ENCODE measurements around the gene TIMM8B.

Gene TIMM8B, protein sequence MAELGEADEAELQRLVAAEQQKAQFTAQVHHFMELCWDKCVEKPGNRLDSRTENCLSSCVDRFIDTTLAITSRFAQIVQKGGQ

DNA sequence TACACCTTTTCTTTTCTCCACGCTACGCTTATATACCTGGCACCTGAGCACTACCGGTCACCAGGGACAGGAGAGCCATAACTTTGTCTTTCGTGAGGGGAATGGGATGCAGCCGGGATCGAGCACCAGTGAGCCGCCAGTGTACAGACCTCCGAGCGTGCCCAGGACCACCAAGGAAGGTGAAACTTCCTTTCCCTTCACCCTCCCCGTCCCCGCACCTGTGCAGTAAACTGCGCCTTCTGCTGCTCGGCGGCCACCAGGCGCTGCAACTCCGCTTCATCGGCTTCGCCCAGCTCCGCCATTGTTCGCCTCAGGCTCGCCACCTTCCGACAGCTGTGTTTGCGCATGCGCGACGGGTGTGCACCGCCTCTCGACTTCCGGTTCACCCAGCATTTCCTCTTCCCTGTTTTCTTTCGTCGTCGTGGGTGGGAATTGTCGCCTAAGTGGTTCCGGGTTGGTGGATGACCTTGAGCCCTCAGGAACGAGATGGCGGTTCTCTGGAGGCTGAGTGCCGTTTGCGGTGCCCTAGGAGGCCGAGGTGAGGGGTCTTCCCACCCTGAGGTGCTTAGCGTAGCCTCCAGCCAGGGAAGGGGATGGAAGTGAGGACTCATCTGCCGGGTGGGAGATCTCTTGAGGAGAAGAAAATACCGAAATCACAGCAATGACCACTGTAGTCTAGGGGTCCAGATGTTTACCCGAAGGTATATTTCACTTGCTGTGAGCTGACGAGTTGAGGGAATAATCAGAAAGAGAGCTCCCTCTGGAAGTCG, at the start of gene TIMM8B, which contains the start of gene SDHD:
Gene TIMM8B, minus strand, starts transcription at position 335 of the 770 bp plus-strand sequence. Its CDS starts 33 bp downstream, at position 302.
Gene SDHD, plus strand, starts transcription at position 452 of the 770 bp plus-strand sequence. Its CDS starts 35 bp downstream, at position 487.
- peaks cover 76 to 82% (median 79%) of the 10 kb centered on the region in 11 experiments for H3K36me3 ChIP-seq
- peak within 1 kb of the TSS; percentile 78 to 96 (median 88) for H3K27ac ChIP-seq
- TF ChIP-seq Cebpa-rat (IDR thresholded peaks at IDR 0.05) = no peak

DNA sequence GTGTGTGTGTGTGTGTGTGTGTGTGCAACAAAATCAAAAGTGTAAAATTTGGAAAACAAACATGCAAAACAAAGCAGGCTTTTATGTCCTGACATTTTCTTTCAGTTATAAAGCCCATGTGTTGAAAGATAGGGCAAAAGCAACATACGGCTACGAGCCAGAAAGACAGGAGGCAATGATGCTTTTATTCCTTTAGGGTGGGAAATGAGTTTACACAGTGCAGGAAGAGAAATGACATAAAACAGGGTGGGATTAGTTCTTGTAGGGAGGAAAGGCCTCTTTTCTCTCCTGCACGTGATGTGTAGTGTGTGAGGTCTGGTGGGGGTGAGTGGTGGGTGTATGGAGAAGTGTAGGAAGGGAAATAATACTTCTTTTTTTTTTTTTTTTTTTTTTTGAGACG, 47.9 kb upstream of the TIMM8B start:
- Histone ChIP-seq H3K27me3 (no peaks in the 10 kb centered on the region), H3K4me2 (no peak overlapping the region), H3K4me1 (peaks cover 0 to 44% (median under 1%) of the 10 kb centered on the region in 10 experiments; a peak in 9 of 20 replicates), H3K4me3 (no peak overlapping the region), H4K20me1 (no peaks in the 10 kb centered on the region), H3K27ac (no peak overlapping the region), H3K36me3 (no peaks in the 10 kb centered on the region), H3K9ac (no peak overlapping the region), H3K9me3 (replicated peaks in 1 of 11) (no peaks in the 10 kb centered on the region)
- no peak for TF ChIP-seq Cebpa-rat (IDR thresholded peaks at IDR 0.05)

More for the DNA sequence above, at the start of gene TIMM8B, which contains the start of gene SDHD:
- peaks cover 27 to 72% (median 34%) of the 10 kb centered on the region in 10 experiments for H3K4me1 ChIP-seq
- H3K9ac ChIP-seq = peak within 1 kb of the TSS; percentile 84 to 96 (median 90)
- H3K4me2 ChIP-seq = peak within 1 kb of the TSS; percentile 83 to 99 (median 90)
- peak within 1 kb of the TSS; percentile 76 to 95 (median 85) for H3K4me3 ChIP-seq
- H3K9me3 ChIP-seq (replicated peaks in 1 of 11) = no peaks in the 10 kb centered on the region
- no peaks in the 10 kb centered on the region for H3K27me3 ChIP-seq
- peaks cover 0 to 42% (median 14%) of the 10 kb centered on the region in 11 experiments; a peak in 14 of 22 replicates for H4K20me1 ChIP-seq

DNA sequence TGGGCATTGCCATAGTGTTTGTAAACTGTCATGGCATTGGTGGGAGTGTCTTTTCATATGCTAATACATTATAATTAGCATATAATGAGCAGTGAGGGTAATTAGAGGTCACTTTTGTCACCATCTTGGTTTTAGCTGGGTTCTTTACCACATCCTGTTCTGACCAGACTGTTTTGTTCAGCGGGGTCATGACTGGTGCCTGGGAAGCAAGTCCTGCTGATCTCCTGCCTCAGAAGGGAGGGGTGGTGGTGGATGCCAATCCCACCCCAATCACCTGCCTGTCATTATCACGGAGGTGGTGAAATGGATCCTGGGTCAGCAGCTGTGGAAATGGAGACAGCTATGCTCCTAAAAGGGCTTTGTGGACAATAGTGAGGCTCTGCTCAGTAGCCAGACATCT, 46.2 kb upstream of the TIMM8B start:
- Histone ChIP-seq H3K4me1 (peaks cover 0 to 60% (median 0%) of the 10 kb centered on the region in 10 experiments; a peak in 8 of 20 replicates), H3K4me2 (peak overlapping the region in 4 of 11 experiments; percentile 4 to 77 (median 62); a peak in 7 of 22 replicates), H3K27me3 (no peaks in the 10 kb centered on the region), H3K4me3 (no peak overlapping the region), H3K36me3 (no peaks in the 10 kb centered on the region), H4K20me1 (no peaks in the 10 kb centered on the region), H3K9me3 (replicated peaks in 1 of 11) (no peaks in the 10 kb centered on the region), H3K27ac (no peak overlapping the region), H3K9ac (no peak overlapping the region)
- TF ChIP-seq Cebpa-rat (IDR thresholded peaks at IDR 0.05) = no peak

DNA sequence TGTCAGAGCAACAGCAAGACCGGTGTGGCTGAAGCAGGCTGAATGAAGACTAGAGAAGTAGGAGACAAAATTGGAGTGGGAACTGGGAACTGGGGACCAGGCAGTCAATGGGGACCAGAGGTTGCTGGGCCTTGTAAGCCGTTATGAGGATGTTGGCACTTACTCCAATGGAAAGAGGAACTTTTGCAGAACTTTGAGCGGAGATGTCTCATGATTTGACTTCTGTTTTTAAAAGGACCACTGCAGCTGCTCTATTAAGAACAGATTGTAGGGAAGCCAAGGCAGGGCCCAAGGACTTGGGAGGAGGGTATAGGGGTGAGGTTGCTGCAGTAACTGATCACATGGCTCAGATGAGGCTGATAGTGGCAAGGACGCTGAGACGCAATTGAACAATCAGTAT, 43.1 kb upstream of the TIMM8B start:
- no peak for TF ChIP-seq Cebpa-rat (IDR thresholded peaks at IDR 0.05)
- Histone ChIP-seq H3K4me1 (peaks cover 0 to 63% (median 0%) of the 10 kb centered on the region in 10 experiments; a peak in 8 of 20 replicates), H3K9me3 (replicated peaks in 1 of 11) (no peaks in the 10 kb centered on the region), H4K20me1 (no peaks in the 10 kb centered on the region), H3K9ac (no peak overlapping the region), H3K27ac (peak overlapping the region in 3 of 11 experiments; percentile 24 to 48 (median 29); a peak in 4 of 22 replicates), H3K4me3 (no peak overlapping the region), H3K36me3 (no peaks in the 10 kb centered on the region), H3K4me2 (peak overlapping the region in 4 of 11 experiments; percentile 15 to 78 (median 72); a peak in 8 of 22 replicates), H3K27me3 (no peaks in the 10 kb centered on the region)

DNA sequence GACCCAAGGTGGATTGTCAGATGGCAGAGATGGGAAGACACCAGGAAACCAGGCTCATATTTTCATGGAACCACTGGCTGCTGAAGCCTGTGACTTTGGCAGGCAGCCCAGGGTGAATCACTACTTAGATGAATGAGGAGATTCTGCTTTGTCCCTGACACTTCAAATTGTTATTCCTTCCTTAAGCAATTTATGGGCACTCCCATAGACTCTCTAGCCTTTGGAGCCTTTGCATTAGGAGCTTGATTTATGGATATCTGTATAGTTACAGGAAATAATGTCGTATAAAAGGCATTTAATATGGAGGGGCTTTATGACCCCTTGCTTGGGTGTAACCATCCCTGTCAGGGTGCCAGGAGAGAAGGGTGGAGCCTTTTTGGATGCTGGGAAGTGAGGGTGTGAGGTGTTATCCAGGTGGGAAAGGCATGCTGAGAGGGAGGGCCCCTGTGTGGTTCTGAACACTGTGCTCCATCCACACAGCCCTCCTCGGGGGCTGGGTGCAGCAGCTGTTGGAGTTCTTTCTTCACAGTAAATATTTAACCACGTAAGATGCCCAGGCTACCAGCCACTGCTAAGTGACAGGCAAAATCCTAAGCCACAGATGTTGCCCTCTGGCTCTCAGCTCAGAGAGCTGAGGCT, 42.0 kb upstream of the TIMM8B start:
- H4K20me1 ChIP-seq = no peaks in the 10 kb centered on the region
- no peaks in the 10 kb centered on the region for H3K27me3 ChIP-seq
- H3K4me1 ChIP-seq = peaks cover 0 to 61% (median 0%) of the 10 kb centered on the region in 10 experiments; a peak in 8 of 20 replicates
- no peak overlapping the region for H3K9ac ChIP-seq
- H3K4me3 ChIP-seq = no peak overlapping the region
- peak overlapping the region in 2 of 11 experiments; percentile 5 to 48; a peak in 2 of 22 replicates for H3K27ac ChIP-seq
- H3K4me2 ChIP-seq = peak overlapping the region in 3 of 11 experiments; percentile 68 to 78 (median 77); a peak in 6 of 22 replicates
- H3K36me3 ChIP-seq = no peaks in the 10 kb centered on the region
- TF ChIP-seq Cebpa-rat (IDR thresholded peaks at IDR 0.05) = no peak
- no peaks in the 10 kb centered on the region for H3K9me3 ChIP-seq (replicated peaks in 1 of 11)

DNA sequence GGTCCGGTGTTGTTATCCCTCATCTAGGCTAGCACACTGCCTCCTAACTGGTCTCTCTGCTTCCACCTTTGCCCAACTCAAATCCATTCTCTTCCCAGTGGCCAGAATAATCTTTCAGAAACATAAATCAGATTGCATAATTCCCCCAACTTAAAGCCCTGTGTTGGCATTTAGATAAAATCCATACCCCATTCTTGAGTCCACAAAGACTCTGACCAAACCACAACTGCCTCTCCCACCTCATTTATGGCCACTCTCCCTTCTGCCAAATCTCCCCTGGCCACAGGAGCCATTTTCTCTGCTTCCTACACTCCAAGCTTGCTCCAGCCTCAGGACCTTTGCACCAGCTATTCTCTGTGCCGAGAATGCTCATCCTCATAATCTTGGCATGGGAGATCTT, 40.5 kb upstream of the TIMM8B start:
- TF ChIP-seq Cebpa-rat (IDR thresholded peaks at IDR 0.05) = no peak
- no peaks in the 10 kb centered on the region for H3K36me3 ChIP-seq
- no peak overlapping the region for H3K27ac ChIP-seq
- peaks cover 0 to 54% (median 0%) of the 10 kb centered on the region in 10 experiments; a peak in 8 of 20 replicates for H3K4me1 ChIP-seq
- no peak overlapping the region for H3K9ac ChIP-seq
- H3K4me3 ChIP-seq = no peak overlapping the region
- H4K20me1 ChIP-seq = no peaks in the 10 kb centered on the region
- no peak overlapping the region for H3K4me2 ChIP-seq
- H3K9me3 ChIP-seq (replicated peaks in 1 of 11) = no peaks in the 10 kb centered on the region
- no peaks in the 10 kb centered on the region for H3K27me3 ChIP-seq

DNA sequence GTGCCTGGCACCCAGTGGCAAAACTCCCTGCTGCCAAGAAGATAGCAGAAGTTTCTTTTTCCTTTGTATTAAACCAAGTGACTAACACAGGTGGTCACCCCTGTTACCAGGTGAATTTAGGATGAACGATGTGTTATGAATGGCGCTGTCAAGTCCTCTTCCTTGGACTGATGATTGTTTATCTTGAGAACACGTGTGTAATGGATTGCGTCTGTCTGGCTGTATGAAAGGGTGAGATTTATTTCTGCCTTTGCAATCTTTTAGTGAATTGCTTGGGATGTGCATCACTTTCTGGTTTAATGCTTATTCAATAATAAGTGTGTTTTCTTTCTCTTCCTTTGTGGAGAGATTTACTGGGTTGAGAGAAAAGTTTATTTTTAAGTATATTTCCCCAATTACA, 36.6 kb upstream of the TIMM8B start:
- Histone ChIP-seq H3K9me3 (replicated peaks in 1 of 11) (peaks cover 0 to 7% (median 0%) of the 10 kb centered on the region in 11 experiments; a peak in 2 of 22 replicates), H3K4me1 (peaks cover 0 to 55% (median 14%) of the 10 kb centered on the region in 10 experiments; a peak in 16 of 20 replicates), H3K4me2 (no peak overlapping the region), H3K4me3 (no peak overlapping the region), H3K27me3 (no peaks in the 10 kb centered on the region), H4K20me1 (no peaks in the 10 kb centered on the region), H3K9ac (no peak overlapping the region), H3K27ac (no peak overlapping the region), H3K36me3 (peaks cover 0 to 11% (median 6%) of the 10 kb centered on the region in 11 experiments; a peak in 8 of 22 replicates)
- TF ChIP-seq Cebpa-rat (IDR thresholded peaks at IDR 0.05) = no peak

DNA sequence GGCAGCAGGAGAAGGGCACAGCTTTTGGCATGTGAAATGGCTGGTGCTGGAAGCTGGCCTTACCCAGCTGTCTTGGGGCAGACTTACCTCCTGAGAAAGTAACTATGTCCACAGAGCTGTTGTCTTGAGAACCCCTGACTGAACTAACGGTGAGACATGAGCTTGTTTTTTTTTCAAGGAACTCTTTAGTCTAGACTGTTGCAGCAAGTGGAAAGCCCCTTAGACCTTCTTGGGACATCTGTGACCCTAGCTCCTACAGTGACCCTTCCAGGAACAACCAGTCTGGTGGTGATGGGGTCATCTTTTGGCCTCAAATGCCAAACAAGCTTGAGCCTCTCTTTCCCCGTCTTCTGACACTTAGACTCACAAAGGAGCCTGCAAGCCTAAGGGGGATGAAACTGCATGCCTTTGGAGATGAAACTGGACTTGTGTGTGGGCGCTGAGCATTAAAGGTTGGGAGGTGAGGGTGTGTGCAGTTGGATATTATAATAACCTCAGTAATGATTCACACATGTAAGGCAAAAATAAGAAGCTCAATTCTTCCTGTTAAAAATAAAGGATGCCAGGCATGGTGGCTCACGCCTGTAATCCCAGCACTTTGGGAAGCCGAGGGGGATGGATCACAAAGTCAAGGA, 35.5 kb upstream of the TIMM8B start:
- Histone ChIP-seq H3K4me1 (peaks cover 0 to 56% (median 14%) of the 10 kb centered on the region in 10 experiments; a peak in 16 of 20 replicates), H4K20me1 (no peaks in the 10 kb centered on the region), H3K36me3 (peaks cover 0 to 11% (median 6%) of the 10 kb centered on the region in 11 experiments; a peak in 8 of 22 replicates), H3K27me3 (no peaks in the 10 kb centered on the region), H3K4me2 (peak overlapping the region in 4 of 11 experiments; percentile 47 to 71 (median 68); a peak in 7 of 22 replicates), H3K9ac (no peak overlapping the region), H3K9me3 (replicated peaks in 1 of 11) (peaks cover 0 to 7% (median 0%) of the 10 kb centered on the region in 11 experiments; a peak in 4 of 22 replicates), H3K4me3 (no peak overlapping the region), H3K27ac (peak overlapping the region in 3 of 11 experiments; percentile 72 to 85 (median 75); a peak in 4 of 22 replicates)
- TF ChIP-seq Cebpa-rat (IDR thresholded peaks at IDR 0.05) = no peak

Measured in BLaER1 treated with 17β-estradiol and CSF1 and Interleukin-3, amounts not matched to agents 10 nM and 100 nM (cell line).